GM18951 (cell line): ENCODE data around the gene GFRA1.

ENCODE experiments used
- POLR2A ChIP-seq: IDR thresholded peaks from 4 replicates; pipeline ENCODE4 v1.6.1; 2011; ENCODE audit warnings: mild to moderate bottlenecking; ENCODE audit not compliant: insufficient read length, insufficient read depth; ENCODE audit errors: extremely low read depth
- in situ Hi-C: fragments of 300-500 bp; cut with MboI; formaldehyde crosslinking; loops from one replicate; pipeline ENCODE4 v1.12.0; 2022; ENCODE audit warnings: low sequenced_read_pairs, mixed read lengths, inconsistent platforms; ENCODE audit not compliant: unreplicated experiment

GFRA1 gene

GRCh38 chr10:116108095-116108494, 164.9 kb downstream of the GFRA1 start:
- no peak for TF ChIP-seq POLR2A
- in situ Hi-C loops, result no loop called here

GRCh38 chr10:116106611-116107010, 166.4 kb downstream of the GFRA1 start:
- in situ Hi-C loops, result no loop called here
- TF ChIP-seq POLR2A, result no peak

GRCh38 chr10:116105264-116105663, 167.7 kb downstream of the GFRA1 start:
- no peak for TF ChIP-seq POLR2A
- in situ Hi-C loops, result no loop called here

- TF ChIP-seq POLR2A, result no peak
- in situ Hi-C loops, result no loop called here
Observed at GRCh38 chr10:116104210-116104932, 168.6 kb downstream of the GFRA1 start.

GRCh38 chr10:116103668-116104067, 169.3 kb downstream of the GFRA1 start:
- in situ Hi-C loops, result no loop called here
- no peak for TF ChIP-seq POLR2A

- no peak for TF ChIP-seq POLR2A
- in situ Hi-C loops, result no loop called here
Observed at GRCh38 chr10:116101616-116102315, 171.2 kb downstream of the GFRA1 start.

GRCh38 chr10:116100984-116101383, 172.0 kb downstream of the GFRA1 start:
- no peak for TF ChIP-seq POLR2A
- in situ Hi-C loops, result no loop called here

- no peak for TF ChIP-seq POLR2A
- in situ Hi-C loops, result no loop called here
Observed at GRCh38 chr10:116099023-116099420, 174.0 kb downstream of the GFRA1 start.

GRCh38 chr10:116098411-116099022, 174.5 kb downstream of the GFRA1 start:
- TF ChIP-seq POLR2A, result no peak
- in situ Hi-C loops, result no loop called here

- no peak for TF ChIP-seq POLR2A
Observed at GRCh38 chr10:116097239-116097784, 175.7 kb downstream of the GFRA1 start.

GRCh38 chr10:116096526-116096925, 176.5 kb downstream of the GFRA1 start:
- no peak for TF ChIP-seq POLR2A
- in situ Hi-C loops, result no loop called here

More at GRCh38 chr10:116097239-116097784, 175.7 kb downstream of the GFRA1 start:
- in situ Hi-C loops, result no loop called here

- in situ Hi-C loops, result no loop called here
- no peak for TF ChIP-seq POLR2A
Observed at GRCh38 chr10:116094356-116094755, 178.7 kb downstream of the GFRA1 start.

- TF ChIP-seq POLR2A, result no peak
- in situ Hi-C loops, result no loop called here
Observed at GRCh38 chr10:116093031-116093430, 180.0 kb downstream of the GFRA1 start.
